ENCODE results near the gene WDR20.

- TF ChIP-seq FOXM1 (IDR thresholded peaks at IDR 0.05; ENCODE audit: borderline replicate concordance, low read depth), result no peak
- TF ChIP-seq TEAD4 (IDR thresholded peaks at IDR 0.05), result no peak
- no peak for TF ChIP-seq MAX (IDR thresholded peaks at IDR 0.05)
- no peak for TF ChIP-seq ZBTB7A (IDR thresholded peaks at IDR 0.05; ENCODE audit: low read depth)
- no peak for TF ChIP-seq CREB1 (IDR thresholded peaks at IDR 0.05; ENCODE audit: low read depth)
- TF ChIP-seq EP300 (IDR thresholded peaks at IDR 0.05; ENCODE audit: borderline replicate concordance), result no peak
- no peak for TF ChIP-seq EGR1 (IDR thresholded peaks at IDR 0.05)
- no peak for TF ChIP-seq TCF12 (IDR thresholded peaks at IDR 0.05; ENCODE audit: low read depth)
- no peak for TF ChIP-seq YY1 (IDR thresholded peaks at IDR 0.05; ENCODE audit: low read depth)
- no peak for TF ChIP-seq CEBPB (IDR thresholded peaks at IDR 0.05)
- no peak for TF ChIP-seq REST (IDR thresholded peaks at IDR 0.05; ENCODE audit: low read depth)
- TF ChIP-seq USF1 (IDR thresholded peaks at IDR 0.05), result no peak
- no peak for TF ChIP-seq RAD21 (IDR thresholded peaks at IDR 0.05; ENCODE audit: low read depth)
- no peak for TF ChIP-seq TAF1 (IDR thresholded peaks at IDR 0.05; ENCODE audit: low read depth)
These were observed 69.0 kb downstream of the WDR20 start for GRCh38 chr14:102208741-102209140.

Measured in Ishikawa (cell line).